Adipose tissue (tissue), 3 donors: ENCODE data around the gene MED27. TPM values are rescaled to one million over a fixed set of nuclear protein-coding genes. Genes with fewer than 3 reads are reported as not detected.

ENCODE experiments used
- polyA plus RNA-seq, 3 donors: library from polyadenylated mRNA; stranded (reverse); fragments of 200-250 nt; gene quantifications; one replicate each; pipeline ENCODE4 v1.2.3, GENCODE V29; 2013
- donor health status: healthy with polysubstance abuse.
- donor health status: Bipolar disorder and iron deficiency.
- donor health status: healthy.

The MED27 gene
- polyA plus RNA-seq, 3 donors: 6.7 to 15.3 (median 13.0) TPM

Other genes starting within 250 kb of the MED27 start
- under 1 TPM; 0.55 to 0.79 (median 0.67) TPM for gene NTNG2, start 82.2 kb upstream of the MED27 start, polyA plus RNA-seq